ENCODE measurements around the gene POU6F2. TPM values are rescaled to one million over a fixed set of nuclear protein-coding genes. Genes with fewer than 3 reads are reported as not detected.
A peak's percentile ranks its signal among the peaks of the same experiment; 100 is the strongest.

POU6F2 gene
- total RNA-seq, 6 experiments from 2014 or later = 0.12 to 2.1 (median 0.64) TPM; not detected in 2

DNA sequence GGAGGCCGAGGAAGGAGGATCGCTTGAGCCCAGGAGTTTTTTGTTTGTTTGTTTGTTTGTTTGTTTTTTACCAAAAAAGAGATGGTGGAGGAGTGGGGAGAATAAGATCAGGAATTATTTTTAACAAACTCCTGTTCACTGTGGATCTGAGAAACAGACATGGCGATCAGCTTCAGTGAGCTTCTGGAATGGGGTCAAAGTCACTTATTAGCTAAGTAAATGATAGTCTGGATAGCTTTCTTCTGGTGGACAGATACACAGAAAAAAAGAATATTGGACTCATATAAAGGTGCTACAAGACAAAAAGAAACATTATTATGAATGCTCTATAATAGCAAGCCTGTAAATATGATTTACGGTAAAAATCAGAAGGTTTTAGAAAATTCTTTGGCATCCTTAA is 85.1 kb downstream of the POU6F2 start:
- Histone ChIP-seq H3K27ac (no peak overlapping the region), H3K4me1 (no peaks in the 10 kb centered on the region), H3K27me3 (no peaks in the 10 kb centered on the region), H3K36me3 (no peaks in the 10 kb centered on the region), H3K4me3 (no peak overlapping the region), H3K9me3 (no peaks in the 10 kb centered on the region)
- DNase-seq = no peak
- WGBS (ENCODE audit: insufficient coverage, low coverage, low lambda C conversion rate, missing lambda C conversion rate) = 59% methylated on average over 4 of the region's 4 CpGs
- intact Hi-C loops (cut with DNase I) = no loop called here
- no peak for TF ChIP-seq POLR2A (IDR thresholded peaks at IDR 0.05)
- ATAC-seq = no peak

DNA sequence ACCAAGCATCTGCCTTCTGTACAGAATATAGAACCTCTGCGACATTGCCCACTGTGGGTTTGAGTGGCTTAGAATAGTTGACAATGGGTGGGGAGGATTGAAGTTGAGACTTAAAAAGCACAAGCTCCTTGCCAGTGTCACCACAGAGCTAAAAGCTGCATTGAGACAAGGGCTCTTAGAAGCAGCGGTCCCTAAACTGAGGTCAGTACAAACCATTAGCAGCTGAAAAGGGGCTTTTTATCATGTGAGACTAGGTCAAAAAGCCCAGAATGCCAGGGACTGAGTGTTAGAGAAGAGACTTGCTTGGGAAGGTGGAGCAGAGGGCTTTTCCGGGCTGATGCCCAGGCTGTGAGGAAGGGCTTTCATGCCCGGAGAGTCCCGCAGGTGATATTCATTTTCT is 91.3 kb downstream of the POU6F2 start:
- Histone ChIP-seq H3K27me3 (no peaks in the 10 kb centered on the region), H3K36me3 (no peaks in the 10 kb centered on the region), H3K4me1 (no peaks in the 10 kb centered on the region), H3K4me3 (no peak overlapping the region), H3K27ac (no peak overlapping the region), H3K9me3 (no peaks in the 10 kb centered on the region)
- 77% methylated on average over 4 of the region's 5 CpGs for WGBS (ENCODE audit: insufficient coverage, low coverage, low lambda C conversion rate, missing lambda C conversion rate)
- no peak for TF ChIP-seq POLR2A (IDR thresholded peaks at IDR 0.05)
- TF ChIP-seq, protein P1, sequence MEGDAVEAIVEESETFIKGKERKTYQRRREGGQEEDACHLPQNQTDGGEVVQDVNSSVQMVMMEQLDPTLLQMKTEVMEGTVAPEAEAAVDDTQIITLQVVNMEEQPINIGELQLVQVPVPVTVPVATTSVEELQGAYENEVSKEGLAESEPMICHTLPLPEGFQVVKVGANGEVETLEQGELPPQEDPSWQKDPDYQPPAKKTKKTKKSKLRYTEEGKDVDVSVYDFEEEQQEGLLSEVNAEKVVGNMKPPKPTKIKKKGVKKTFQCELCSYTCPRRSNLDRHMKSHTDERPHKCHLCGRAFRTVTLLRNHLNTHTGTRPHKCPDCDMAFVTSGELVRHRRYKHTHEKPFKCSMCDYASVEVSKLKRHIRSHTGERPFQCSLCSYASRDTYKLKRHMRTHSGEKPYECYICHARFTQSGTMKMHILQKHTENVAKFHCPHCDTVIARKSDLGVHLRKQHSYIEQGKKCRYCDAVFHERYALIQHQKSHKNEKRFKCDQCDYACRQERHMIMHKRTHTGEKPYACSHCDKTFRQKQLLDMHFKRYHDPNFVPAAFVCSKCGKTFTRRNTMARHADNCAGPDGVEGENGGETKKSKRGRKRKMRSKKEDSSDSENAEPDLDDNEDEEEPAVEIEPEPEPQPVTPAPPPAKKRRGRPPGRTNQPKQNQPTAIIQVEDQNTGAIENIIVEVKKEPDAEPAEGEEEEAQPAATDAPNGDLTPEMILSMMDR (IDR thresholded peaks at IDR 0.05) = no peak
- DNase-seq (no peak), ATAC-seq (no peak)
- intact Hi-C loops (cut with DNase I) = no loop called here

DNA sequence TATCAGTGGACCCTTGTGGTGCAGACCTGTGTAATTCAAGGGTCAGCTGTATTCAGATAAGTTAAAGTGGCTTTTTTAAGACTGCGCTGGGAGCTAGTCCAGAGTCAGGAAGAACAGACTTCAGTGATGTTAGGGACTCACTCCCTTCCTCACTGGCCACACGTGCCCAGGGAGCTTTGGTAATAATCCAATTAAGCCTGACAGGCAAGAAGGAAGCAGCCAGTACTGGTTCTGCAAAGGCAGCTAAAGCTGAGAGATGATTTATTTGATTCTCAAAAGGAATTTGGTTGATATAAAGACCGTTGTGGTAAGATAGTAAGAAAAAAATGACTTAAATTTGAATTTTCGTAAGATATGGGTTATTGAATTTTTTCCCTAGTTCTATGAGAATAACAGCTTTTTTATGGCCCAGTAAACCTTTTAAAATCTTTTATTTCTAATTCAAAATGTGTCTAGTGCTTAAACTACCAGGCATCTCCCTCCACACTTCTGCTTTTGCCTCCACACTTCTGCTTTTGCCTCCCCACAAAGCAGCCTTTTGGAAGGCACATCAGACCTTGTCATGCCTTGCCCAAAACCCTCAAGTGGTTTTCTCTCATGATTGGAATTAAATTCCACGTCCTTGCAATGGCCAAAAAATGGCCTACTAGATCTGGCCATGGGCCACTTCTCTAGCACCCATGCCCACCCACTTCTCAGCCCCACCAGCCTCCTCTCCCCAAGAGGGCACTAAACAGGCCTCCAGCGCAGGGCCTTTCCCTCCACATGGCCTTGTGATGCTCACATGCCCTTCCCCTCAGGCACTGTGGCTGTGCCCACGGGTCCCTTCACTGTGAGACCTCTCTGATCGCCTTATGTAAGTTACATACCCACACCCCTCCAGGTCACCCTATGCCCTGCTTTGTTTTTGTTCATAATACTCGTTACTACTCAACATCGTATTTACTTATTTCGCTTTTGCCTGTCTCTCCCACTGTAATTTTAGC is 92.5 kb downstream of the POU6F2 start:
- TF ChIP-seq POLR2A (IDR thresholded peaks at IDR 0.05) = no peak
- TF ChIP-seq, protein P1 (IDR thresholded peaks at IDR 0.05) = no peak
- no peaks in the 10 kb centered on the region for H3K9me3 ChIP-seq
- no peak overlapping the region for H3K27ac ChIP-seq
- ATAC-seq (no peak), DNase-seq (no peak)
- intact Hi-C loops (cut with DNase I) = no loop called here
- H3K36me3 ChIP-seq = no peaks in the 10 kb centered on the region
- H3K27me3 ChIP-seq = no peaks in the 10 kb centered on the region
- 57% methylated on average over 11 of the region's 11 CpGs for WGBS (ENCODE audit: insufficient coverage, low coverage, low lambda C conversion rate, missing lambda C conversion rate)
- H3K4me1 ChIP-seq = no peaks in the 10 kb centered on the region
- H3K4me3 ChIP-seq = no peak overlapping the region

DNA sequence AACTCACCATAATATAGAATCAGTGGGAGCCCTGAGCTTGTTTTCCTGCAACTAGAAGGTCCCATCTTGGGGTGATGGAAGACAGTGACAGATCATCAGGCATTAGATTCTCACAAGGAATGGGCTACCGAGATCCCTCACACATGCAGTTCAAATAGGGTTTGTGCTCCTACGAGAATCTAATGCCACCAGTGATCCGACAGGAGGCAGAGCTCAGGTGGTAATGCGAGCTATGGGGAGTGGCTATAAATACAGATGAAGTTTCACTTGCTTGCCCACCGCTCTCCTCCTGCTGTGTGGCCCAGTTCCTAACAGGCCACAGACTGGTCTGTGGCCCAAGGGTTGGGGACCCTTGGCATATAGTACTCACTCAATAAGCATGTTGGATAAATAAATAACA is 93.4 kb downstream of the POU6F2 start:
- Histone ChIP-seq H3K4me3 (no peak overlapping the region), H3K9me3 (no peaks in the 10 kb centered on the region), H3K4me1 (no peaks in the 10 kb centered on the region), H3K36me3 (no peaks in the 10 kb centered on the region), H3K27ac (no peak overlapping the region), H3K27me3 (no peaks in the 10 kb centered on the region)
- intact Hi-C loops (cut with DNase I) = no loop called here
- no peak for DNase-seq
- WGBS (ENCODE audit: insufficient coverage, low coverage, low lambda C conversion rate, missing lambda C conversion rate) = 86% methylated on average over 5 of the region's 5 CpGs
- no peak for ATAC-seq
- TF ChIP-seq POLR2A (IDR thresholded peaks at IDR 0.05) = no peak
- TF ChIP-seq, protein P1 (IDR thresholded peaks at IDR 0.05) = no peak

DNA sequence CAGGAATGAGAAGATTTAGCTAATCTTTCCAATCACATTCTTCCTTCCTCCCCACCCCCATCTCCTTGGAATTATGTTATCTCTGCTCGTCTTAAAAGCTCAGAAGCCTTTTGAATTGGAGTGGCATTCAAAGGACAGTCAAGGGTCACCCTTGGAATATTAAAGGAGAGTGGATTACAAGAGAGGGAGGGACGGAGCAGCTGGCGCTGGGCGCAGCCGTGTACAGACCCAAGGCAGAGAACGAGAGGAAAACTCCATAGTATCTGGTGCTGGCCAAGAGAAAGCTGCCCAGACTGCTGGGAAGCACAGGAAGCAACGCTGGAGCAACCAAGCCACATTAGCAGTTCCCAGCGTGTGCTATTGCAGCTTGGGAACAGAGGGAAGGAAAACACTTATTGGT is 95.7 kb downstream of the POU6F2 start:
- H3K27me3 ChIP-seq = no peaks in the 10 kb centered on the region
- no peaks in the 10 kb centered on the region for H3K36me3 ChIP-seq
- intact Hi-C loops (cut with DNase I) = no loop called here
- H3K9me3 ChIP-seq = no peaks in the 10 kb centered on the region
- no peaks in the 10 kb centered on the region for H3K4me1 ChIP-seq
- ATAC-seq (peak in 2 of 4 donors; percentile 39 to 62), DNase-seq (no peak)
- H3K27ac ChIP-seq = no peak overlapping the region
- WGBS (ENCODE audit: insufficient coverage, low coverage, low lambda C conversion rate, missing lambda C conversion rate) = 16% methylated on average over 8 of the region's 8 CpGs
- no peak overlapping the region for H3K4me3 ChIP-seq
- TF ChIP-seq POLR2A (IDR thresholded peaks at IDR 0.05) = no peak
- TF ChIP-seq, protein P1 (IDR thresholded peaks at IDR 0.05) = no peak

All from right lobe of liver (tissue), 6 donors.